Measurements from ENCODE around the gene ANOS1.
"Not testable (repeated sequence)": the region's sequence is repeated elsewhere in the genome, so short reads cannot be mapped to it uniquely, and the experiment has no call there.

The ANOS1 gene

DNA sequence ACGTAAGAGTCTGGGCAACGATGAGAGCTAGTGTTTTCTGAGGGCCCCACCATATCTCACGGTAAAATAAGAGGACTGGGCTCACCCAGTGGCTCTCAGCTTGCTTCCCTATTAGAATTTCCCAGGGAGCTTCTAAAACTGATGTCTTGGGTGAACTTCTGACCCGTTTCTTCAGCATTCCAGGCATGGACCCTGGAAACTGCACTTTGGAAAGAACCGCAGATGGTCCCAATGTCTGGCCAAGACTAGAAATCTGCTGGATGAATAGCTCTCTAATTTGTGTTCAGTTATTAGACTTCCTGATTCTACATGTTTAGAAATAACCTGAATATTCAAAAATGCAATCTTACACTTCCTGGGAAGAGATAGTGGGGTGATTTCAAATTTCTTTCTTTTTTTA is 127.8 kb downstream of the ANOS1 start:
- DNase-seq (ENCODE audit: low read depth): no peak
- no peaks in the 10 kb centered on the region for H3K36me3 ChIP-seq (ENCODE audit: control insufficient read depth, insufficient read depth, low read length, severe bottlenecking)
- no peak overlapping the region for H3K4me3 ChIP-seq (ENCODE audit: low read length)
- no peak overlapping the region for H3K9ac ChIP-seq (ENCODE audit: low read length)
- no peaks in the 10 kb centered on the region for H3K27me3 ChIP-seq (replicated peaks; ENCODE audit: control insufficient read depth, insufficient read depth, low read length)
- no peaks in the 10 kb centered on the region for H3K4me1 ChIP-seq (ENCODE audit: control insufficient read depth, insufficient read depth, low read length)
- peaks cover 9% of the 10 kb centered on the region for H3K9me3 ChIP-seq (ENCODE audit: control insufficient read depth, low read length)

DNA sequence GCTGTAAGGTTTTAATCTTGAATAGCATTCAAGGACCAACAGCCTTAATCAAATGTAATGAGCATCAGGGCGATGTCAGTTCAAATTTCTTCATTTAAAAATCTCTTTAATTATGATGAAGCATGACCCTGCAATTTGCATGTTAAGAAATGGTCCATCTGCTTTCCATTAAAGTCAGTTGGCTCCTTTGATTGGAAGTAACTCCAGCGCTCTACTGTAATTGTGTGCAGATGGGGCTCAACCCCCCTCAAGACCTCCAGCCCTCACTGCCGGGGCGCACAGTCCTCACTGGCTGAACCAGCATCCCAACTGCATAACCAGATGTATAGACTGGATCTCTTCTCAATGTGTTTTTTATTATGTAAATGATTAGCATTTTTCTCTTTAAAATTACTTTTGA is 140.4 kb downstream of the ANOS1 start:
- no peak overlapping the region for H3K9ac ChIP-seq (ENCODE audit: low read length)
- H3K4me3 ChIP-seq (ENCODE audit: low read length): no peak overlapping the region
- H3K36me3 ChIP-seq (ENCODE audit: control insufficient read depth, insufficient read depth, low read length, severe bottlenecking): no peaks in the 10 kb centered on the region
- no peak for DNase-seq (ENCODE audit: low read depth)
- no peaks in the 10 kb centered on the region for H3K4me1 ChIP-seq (ENCODE audit: control insufficient read depth, insufficient read depth, low read length)
- no peaks in the 10 kb centered on the region for H3K9me3 ChIP-seq (ENCODE audit: control insufficient read depth, low read length)
- H3K27me3 ChIP-seq (replicated peaks; ENCODE audit: control insufficient read depth, insufficient read depth, low read length): no peaks in the 10 kb centered on the region

DNA sequence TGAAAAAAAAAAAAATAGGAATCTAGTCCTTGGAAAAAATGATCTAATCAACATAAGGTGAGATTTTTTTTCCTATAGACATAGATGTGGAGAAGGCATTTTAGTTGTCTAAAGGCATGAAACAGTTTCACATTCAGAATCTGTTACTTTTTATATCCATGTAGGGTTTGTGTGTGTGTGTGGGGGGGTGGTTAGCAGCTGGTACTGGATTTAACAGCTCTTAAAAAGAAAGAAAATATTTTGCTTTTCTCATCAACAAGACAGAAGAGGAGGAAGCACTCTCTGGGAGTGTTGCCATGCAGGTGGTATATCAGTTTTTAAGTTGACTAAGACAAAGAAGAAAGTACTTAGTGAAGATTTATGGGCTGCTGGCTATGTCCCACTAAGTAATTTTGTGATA is 145.0 kb downstream of the ANOS1 start:
- DNase-seq (ENCODE audit: low read depth): no peak
- Histone ChIP-seq H3K9me3 (ENCODE audit: control insufficient read depth, low read length) (no peaks in the 10 kb centered on the region), H3K9ac (ENCODE audit: low read length) (no peak overlapping the region), H3K36me3 (ENCODE audit: control insufficient read depth, insufficient read depth, low read length, severe bottlenecking) (no peaks in the 10 kb centered on the region), H3K4me3 (ENCODE audit: low read length) (no peak overlapping the region), H3K27me3 (replicated peaks; ENCODE audit: control insufficient read depth, insufficient read depth, low read length) (no peaks in the 10 kb centered on the region), H3K4me1 (ENCODE audit: control insufficient read depth, insufficient read depth, low read length) (no peaks in the 10 kb centered on the region)

DNA sequence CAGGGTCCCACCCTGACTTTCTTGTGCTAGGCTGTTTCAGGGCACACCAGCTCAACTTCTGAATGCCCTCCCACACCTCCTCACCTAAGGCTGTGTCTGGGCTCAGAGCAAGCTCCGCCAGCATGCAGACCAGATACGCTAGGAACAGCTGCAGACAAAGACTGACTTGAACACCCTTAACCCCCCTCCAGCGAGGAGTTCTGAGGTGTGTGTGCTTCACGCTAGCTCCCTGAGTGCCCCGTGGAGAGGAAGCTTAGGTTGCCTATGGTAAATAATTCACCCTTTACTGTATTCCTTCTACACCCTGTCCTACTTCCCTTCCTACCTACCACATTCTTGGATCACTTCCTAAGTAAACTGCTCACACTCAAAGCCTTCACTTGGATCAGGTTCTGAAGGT is 152.3 kb downstream of the ANOS1 start:
- no peak for DNase-seq (ENCODE audit: low read depth)
- Histone ChIP-seq H3K27me3 (replicated peaks; ENCODE audit: control insufficient read depth, insufficient read depth, low read length) (no peaks in the 10 kb centered on the region), H3K9ac (ENCODE audit: low read length) (no peak overlapping the region), H3K36me3 (ENCODE audit: control insufficient read depth, insufficient read depth, low read length, severe bottlenecking) (no peaks in the 10 kb centered on the region), H3K4me3 (ENCODE audit: low read length) (no peak overlapping the region), H3K9me3 (ENCODE audit: control insufficient read depth, low read length) (no peaks in the 10 kb centered on the region), H3K4me1 (ENCODE audit: control insufficient read depth, insufficient read depth, low read length) (no peaks in the 10 kb centered on the region)

DNA sequence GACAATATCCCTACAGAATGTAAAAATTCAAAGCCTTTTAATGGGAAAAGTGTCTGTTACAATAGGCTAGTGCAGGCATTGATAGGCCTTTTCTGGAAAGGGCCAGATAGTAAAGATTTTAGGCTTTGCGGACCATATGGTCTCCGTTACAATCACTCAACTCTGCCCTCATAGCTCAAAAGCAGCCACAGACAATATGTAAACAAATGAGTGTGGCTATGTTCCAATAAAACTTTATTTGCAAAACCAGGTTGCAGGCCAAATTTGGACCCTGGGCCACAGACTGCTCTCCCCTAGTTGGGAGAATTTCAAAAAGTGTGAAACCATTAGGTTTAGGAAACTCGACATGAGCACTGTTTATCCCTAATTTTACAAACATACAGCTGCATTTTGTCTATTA is 155.1 kb downstream of the ANOS1 start:
- Histone ChIP-seq H3K9me3 (ENCODE audit: control insufficient read depth, low read length) (no peaks in the 10 kb centered on the region), H3K4me3 (ENCODE audit: low read length) (no peak overlapping the region), H3K27me3 (replicated peaks; ENCODE audit: control insufficient read depth, insufficient read depth, low read length) (no peaks in the 10 kb centered on the region), H3K4me1 (ENCODE audit: control insufficient read depth, insufficient read depth, low read length) (no peaks in the 10 kb centered on the region), H3K9ac (ENCODE audit: low read length) (no peak overlapping the region), H3K36me3 (ENCODE audit: control insufficient read depth, insufficient read depth, low read length, severe bottlenecking) (no peaks in the 10 kb centered on the region)
- DNase-seq (ENCODE audit: low read depth): no peak

DNA sequence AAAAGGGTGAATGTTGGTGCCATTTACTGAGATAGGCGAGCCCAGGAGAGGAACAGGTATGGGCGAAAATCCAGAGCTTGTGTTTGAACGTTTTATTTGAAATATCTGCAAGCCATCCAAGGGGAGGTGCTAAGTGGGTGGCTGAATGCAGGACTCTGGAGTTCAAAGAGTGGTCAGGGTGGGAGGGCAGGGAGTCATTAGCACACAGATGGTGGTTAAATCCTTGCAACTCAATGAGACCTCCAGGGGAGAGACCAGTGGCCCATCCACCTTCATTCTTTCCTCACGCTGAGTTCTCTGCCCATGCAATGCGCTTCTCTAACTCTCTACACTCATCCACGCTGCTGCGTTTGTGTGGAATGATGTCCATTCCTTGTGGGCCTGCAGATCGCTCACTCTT is 166.2 kb downstream of the ANOS1 start:
- Histone ChIP-seq H3K36me3 (ENCODE audit: control insufficient read depth, insufficient read depth, low read length, severe bottlenecking) (no peaks in the 10 kb centered on the region), H3K9ac (ENCODE audit: low read length) (no peak overlapping the region), H3K27me3 (replicated peaks; ENCODE audit: control insufficient read depth, insufficient read depth, low read length) (no peaks in the 10 kb centered on the region), H3K9me3 (ENCODE audit: control insufficient read depth, low read length) (no peaks in the 10 kb centered on the region), H3K4me3 (ENCODE audit: low read length) (no peak overlapping the region), H3K4me1 (ENCODE audit: control insufficient read depth, insufficient read depth, low read length) (no peaks in the 10 kb centered on the region)
- DNase-seq (ENCODE audit: low read depth): no peak

DNA sequence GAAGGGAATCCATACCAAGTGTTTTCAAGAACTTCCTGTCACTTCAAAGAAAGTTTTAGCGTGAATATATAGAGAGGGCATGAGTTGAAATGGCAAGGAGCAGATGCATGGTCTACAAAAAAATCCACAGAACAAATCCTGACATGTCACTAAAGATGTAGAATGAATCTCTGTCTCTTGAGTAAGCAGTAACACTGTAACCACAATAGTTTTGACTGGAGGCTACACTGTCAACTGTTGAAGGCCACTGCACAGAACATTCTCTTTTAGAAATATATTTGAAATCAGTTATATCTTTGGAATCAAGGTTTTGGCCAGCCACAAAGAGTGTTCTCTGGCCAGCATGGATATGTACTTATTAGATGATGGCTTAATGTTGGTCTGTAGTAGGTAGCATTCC is 183.5 kb downstream of the ANOS1 start:
- no peak overlapping the region for H3K4me3 ChIP-seq (ENCODE audit: low read length)
- no peaks in the 10 kb centered on the region for H3K27me3 ChIP-seq (replicated peaks; ENCODE audit: control insufficient read depth, insufficient read depth, low read length)
- no peak overlapping the region for H3K9ac ChIP-seq (ENCODE audit: low read length)

DNA sequence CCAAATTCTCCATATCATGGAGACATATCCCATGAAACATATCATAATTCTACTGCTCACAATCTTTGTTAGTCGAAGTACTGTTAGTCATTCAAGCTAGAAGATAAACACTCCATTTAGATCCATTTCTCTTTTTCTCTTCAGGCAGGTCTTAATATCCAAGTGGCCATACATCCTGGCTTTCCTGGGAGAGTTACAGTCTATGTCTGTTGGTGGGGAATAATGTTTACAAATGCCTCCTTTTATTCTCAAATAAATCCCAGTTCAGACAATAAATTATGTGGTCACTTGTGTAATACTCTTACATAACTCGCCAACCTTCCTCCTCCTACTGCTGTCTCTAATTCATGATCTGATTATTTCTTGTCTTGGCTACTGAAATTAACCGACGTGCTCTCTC is 185.2 kb downstream of the ANOS1 start:
- H3K27me3 ChIP-seq (replicated peaks; ENCODE audit: control insufficient read depth, insufficient read depth, low read length): no peaks in the 10 kb centered on the region
- H3K4me3 ChIP-seq (ENCODE audit: low read length): no peak overlapping the region
- H3K4me1 ChIP-seq (ENCODE audit: control insufficient read depth, insufficient read depth, low read length): no peaks in the 10 kb centered on the region
- no peak for DNase-seq (ENCODE audit: low read depth)
- no peak overlapping the region for H3K9ac ChIP-seq (ENCODE audit: low read length)
- H3K9me3 ChIP-seq (ENCODE audit: control insufficient read depth, low read length): no peaks in the 10 kb centered on the region
- no peaks in the 10 kb centered on the region for H3K36me3 ChIP-seq (ENCODE audit: control insufficient read depth, insufficient read depth, low read length, severe bottlenecking)

More for the DNA sequence above, 183.5 kb downstream of the ANOS1 start:
- H3K9me3 ChIP-seq (ENCODE audit: control insufficient read depth, low read length): no peaks in the 10 kb centered on the region
- no peaks in the 10 kb centered on the region for H3K36me3 ChIP-seq (ENCODE audit: control insufficient read depth, insufficient read depth, low read length, severe bottlenecking)
- H3K4me1 ChIP-seq (ENCODE audit: control insufficient read depth, insufficient read depth, low read length): no peaks in the 10 kb centered on the region
- DNase-seq (ENCODE audit: low read depth): no peak

DNA sequence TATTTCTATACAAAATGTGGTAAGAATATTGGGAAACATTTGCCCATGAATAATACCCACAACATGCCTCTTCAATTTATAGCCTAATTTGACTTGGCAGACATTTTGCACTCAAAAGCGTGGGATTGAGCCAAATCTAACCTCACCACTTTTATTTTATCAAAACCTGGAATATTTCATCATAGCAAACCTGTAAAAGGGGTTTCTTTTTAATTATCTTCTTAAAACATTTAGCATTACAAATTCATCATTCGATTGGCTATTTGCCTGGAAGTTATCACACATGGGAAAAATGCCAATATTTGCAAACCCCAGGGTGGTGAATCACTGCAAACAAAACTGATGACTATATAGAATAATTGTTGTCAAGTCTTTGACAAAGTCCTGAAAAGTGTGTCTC is 211.1 kb downstream of the ANOS1 start:
- no peak overlapping the region for H3K4me3 ChIP-seq (ENCODE audit: low read length)
- H3K36me3 ChIP-seq (ENCODE audit: control insufficient read depth, insufficient read depth, low read length, severe bottlenecking): no peaks in the 10 kb centered on the region
- no peak for DNase-seq (ENCODE audit: low read depth)
- no peaks in the 10 kb centered on the region for H3K9me3 ChIP-seq (ENCODE audit: control insufficient read depth, low read length)
- H3K27me3 ChIP-seq (replicated peaks; ENCODE audit: control insufficient read depth, insufficient read depth, low read length): no peaks in the 10 kb centered on the region
- no peak overlapping the region for H3K9ac ChIP-seq (ENCODE audit: low read length)
- H3K4me1 ChIP-seq (ENCODE audit: control insufficient read depth, insufficient read depth, low read length): no peaks in the 10 kb centered on the region

DNA sequence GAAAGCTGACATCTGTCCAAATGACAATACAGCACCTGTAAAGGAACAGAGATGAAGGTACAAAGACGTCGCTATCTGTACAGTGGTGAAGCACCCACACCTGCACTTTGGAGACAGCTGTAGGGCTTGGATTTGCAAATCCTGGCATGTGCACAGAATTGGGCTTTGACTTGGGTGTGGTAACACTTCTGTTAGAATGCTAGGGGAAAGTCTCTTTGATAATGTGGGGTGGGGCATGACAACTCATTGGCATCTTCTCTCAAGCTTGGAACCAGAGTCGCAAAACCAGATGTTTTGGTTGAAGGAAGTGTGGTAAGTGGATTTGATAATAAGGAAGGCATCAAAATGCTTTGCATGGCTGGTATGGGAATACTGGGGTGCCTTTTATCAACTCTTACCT is 211.8 kb downstream of the ANOS1 start:
- H3K4me1 ChIP-seq (ENCODE audit: control insufficient read depth, insufficient read depth, low read length): no peaks in the 10 kb centered on the region
- H3K36me3 ChIP-seq (ENCODE audit: control insufficient read depth, insufficient read depth, low read length, severe bottlenecking): no peaks in the 10 kb centered on the region
- H3K9ac ChIP-seq (ENCODE audit: low read length): no peak overlapping the region
- H3K9me3 ChIP-seq (ENCODE audit: control insufficient read depth, low read length): no peaks in the 10 kb centered on the region
- DNase-seq (ENCODE audit: low read depth): no peak
- H3K4me3 ChIP-seq (ENCODE audit: low read length): no peak overlapping the region
- no peaks in the 10 kb centered on the region for H3K27me3 ChIP-seq (replicated peaks; ENCODE audit: control insufficient read depth, insufficient read depth, low read length)

DNA sequence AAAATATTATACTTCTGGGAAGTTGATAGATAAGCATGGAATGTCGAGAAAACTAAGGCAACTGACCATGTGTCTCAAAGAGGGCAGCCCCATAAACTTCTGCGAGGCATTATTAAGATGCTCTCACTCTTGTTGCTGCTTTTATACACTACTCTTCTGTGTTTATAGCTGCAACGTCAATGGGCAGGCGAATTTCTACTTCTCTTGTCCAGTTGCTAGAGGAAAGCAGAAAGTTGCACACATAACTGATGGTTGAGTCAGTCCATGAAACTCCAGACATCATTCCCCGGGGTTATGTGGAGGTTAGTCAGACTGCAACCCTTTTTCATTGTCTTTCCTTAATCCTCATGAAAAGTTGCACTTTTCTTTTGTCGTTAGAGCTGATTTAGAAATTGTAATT is 227.5 kb downstream of the ANOS1 start:
- H3K36me3 ChIP-seq (ENCODE audit: control insufficient read depth, insufficient read depth, low read length, severe bottlenecking): no peaks in the 10 kb centered on the region
- no peaks in the 10 kb centered on the region for H3K27me3 ChIP-seq (replicated peaks; ENCODE audit: control insufficient read depth, insufficient read depth, low read length)
- DNase-seq (ENCODE audit: low read depth): no peak
- H3K4me1 ChIP-seq (ENCODE audit: control insufficient read depth, insufficient read depth, low read length): no peaks in the 10 kb centered on the region
- no peak overlapping the region for H3K9ac ChIP-seq (ENCODE audit: low read length)
- no peak overlapping the region for H3K4me3 ChIP-seq (ENCODE audit: low read length)
- no peaks in the 10 kb centered on the region for H3K9me3 ChIP-seq (ENCODE audit: control insufficient read depth, low read length)

DNA sequence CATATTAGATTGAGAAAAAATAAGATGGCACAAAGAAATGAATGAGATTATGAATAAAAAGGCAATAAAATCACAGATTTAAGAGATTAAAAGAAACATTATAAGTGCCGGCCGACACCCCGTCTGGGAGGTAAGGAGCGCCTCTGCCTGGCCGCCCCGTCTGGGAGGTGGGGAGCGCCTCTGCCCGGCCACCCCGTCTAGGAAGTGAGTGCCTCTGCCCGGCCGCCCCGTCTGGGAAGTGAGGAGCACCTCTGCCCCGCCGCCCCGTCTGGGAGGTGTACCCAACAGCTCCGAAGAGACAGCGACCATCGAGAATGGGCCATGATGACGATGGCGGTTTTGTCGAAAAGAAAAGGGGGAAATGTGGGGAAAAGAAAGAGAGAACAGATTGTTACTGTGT is 229.8 kb downstream of the ANOS1 start:
- H3K9ac ChIP-seq (ENCODE audit: low read length); H3K4me3 ChIP-seq (ENCODE audit: low read length); H3K27me3 ChIP-seq (replicated peaks; ENCODE audit: control insufficient read depth, insufficient read depth, low read length); H3K9me3 ChIP-seq (ENCODE audit: control insufficient read depth, low read length); H3K36me3 ChIP-seq (ENCODE audit: control insufficient read depth, insufficient read depth, low read length, severe bottlenecking); DNase-seq (ENCODE audit: low read depth); H3K4me1 ChIP-seq (ENCODE audit: control insufficient read depth, insufficient read depth, low read length): not testable (repeated sequence)
